ENCODE data around the gene MYLK. TPM values are rescaled to one million over a fixed set of nuclear protein-coding genes. Genes with fewer than 3 reads are reported as not detected.

MYLK gene
- polyA plus RNA-seq, 3 donors, result 0.35 to 1.3 (median 0.51) TPM

DNA sequence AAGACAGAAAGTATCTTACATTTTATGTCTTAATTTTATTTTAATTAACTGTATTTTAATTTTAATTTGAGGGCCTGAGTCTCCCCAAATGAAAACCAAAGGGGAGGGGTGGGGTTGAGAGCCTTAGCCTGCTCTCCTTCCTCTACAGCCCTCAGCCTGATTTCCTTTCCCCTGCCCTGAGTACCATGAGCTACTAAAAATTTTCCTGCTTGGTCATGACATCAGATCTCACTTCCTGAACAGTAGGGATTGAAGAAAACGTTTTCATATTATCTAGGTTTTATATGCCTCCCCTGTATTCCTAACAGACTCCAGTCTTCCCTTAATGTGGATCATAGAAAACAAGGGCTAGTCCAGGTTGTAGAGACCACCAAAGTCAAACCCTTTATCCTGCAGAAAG is 133.9 kb downstream of the MYLK start:
- no peaks in the 10 kb centered on the region for H3K79me2 ChIP-seq (ENCODE audit: insufficient read depth, low read length)
- intact Hi-C loops (cut with micrococcal nuclease), result no loop called here
- H3K4me2 ChIP-seq (replicated peaks; ENCODE audit: extremely low read depth, low read length, poor library complexity, severe bottlenecking), result no peak overlapping the region
- H2AFZ ChIP-seq (ENCODE audit: insufficient read depth, low read depth, low read length, poor library complexity, severe bottlenecking), result no peak overlapping the region
- no peaks in the 10 kb centered on the region for H3K36me3 ChIP-seq (replicated peaks in 1 of 2; ENCODE audit: control insufficient read depth in 1 of 2, insufficient read depth in 2 of 2, low read length in 2 of 2)
- H3K36me3 Mint-ChIP-seq, result no peaks in the 10 kb centered on the region
- peaks cover 0 to 15% of the 10 kb centered on the region in 2 donors for H3K9me3 ChIP-seq (replicated peaks in 1 of 2; ENCODE audit: control insufficient read depth in 1 of 2, insufficient read depth in 1 of 2, low read length in 2 of 2)
- H3K27ac Mint-ChIP-seq, result no peak overlapping the region
- H3K4me1 Mint-ChIP-seq, result peaks cover 20% of the 10 kb centered on the region
- no peaks in the 10 kb centered on the region for H3K4me1 ChIP-seq (ENCODE audit: control insufficient read depth in 1 of 2, insufficient read depth in 2 of 2, low read length in 2 of 2)
- no peak overlapping the region for H3K27ac ChIP-seq (ENCODE audit: low read depth in 1 of 2, low read length in 2 of 2)
- H3K4me3 Mint-ChIP-seq, result no peak overlapping the region
- TF ChIP-seq, protein P1, sequence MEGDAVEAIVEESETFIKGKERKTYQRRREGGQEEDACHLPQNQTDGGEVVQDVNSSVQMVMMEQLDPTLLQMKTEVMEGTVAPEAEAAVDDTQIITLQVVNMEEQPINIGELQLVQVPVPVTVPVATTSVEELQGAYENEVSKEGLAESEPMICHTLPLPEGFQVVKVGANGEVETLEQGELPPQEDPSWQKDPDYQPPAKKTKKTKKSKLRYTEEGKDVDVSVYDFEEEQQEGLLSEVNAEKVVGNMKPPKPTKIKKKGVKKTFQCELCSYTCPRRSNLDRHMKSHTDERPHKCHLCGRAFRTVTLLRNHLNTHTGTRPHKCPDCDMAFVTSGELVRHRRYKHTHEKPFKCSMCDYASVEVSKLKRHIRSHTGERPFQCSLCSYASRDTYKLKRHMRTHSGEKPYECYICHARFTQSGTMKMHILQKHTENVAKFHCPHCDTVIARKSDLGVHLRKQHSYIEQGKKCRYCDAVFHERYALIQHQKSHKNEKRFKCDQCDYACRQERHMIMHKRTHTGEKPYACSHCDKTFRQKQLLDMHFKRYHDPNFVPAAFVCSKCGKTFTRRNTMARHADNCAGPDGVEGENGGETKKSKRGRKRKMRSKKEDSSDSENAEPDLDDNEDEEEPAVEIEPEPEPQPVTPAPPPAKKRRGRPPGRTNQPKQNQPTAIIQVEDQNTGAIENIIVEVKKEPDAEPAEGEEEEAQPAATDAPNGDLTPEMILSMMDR (IDR thresholded peaks at IDR 0.05), result no peak
- peaks cover 0 to 6% (median 2%) of the 10 kb centered on the region in 3 donors for H3K27me3 Mint-ChIP-seq (ENCODE audit: low read depth in 3 of 3)
- no peaks in the 10 kb centered on the region for H4K20me1 ChIP-seq (ENCODE audit: insufficient read depth, low read length)
- H3K9me3 Mint-ChIP-seq, result peaks cover 8 to 28% (median 11%) of the 10 kb centered on the region in 7 donors
- H3K27me3 ChIP-seq (ENCODE audit: control insufficient read depth in 2 of 2, insufficient read depth in 2 of 2, low read length in 2 of 2), result no peaks in the 10 kb centered on the region
- no peak overlapping the region for H3K4me3 ChIP-seq (replicated peaks in 1 of 3; ENCODE audit: low read depth in 2 of 3, low read length in 3 of 3)
- H3K9ac ChIP-seq (ENCODE audit: insufficient read depth, low read length, poor library complexity, severe bottlenecking), result no peak overlapping the region
- no peak for DNase-seq
- WGBS (ENCODE audit: insufficient coverage), result no CpG with 5 or more reads among the region's 1 CpG

DNA sequence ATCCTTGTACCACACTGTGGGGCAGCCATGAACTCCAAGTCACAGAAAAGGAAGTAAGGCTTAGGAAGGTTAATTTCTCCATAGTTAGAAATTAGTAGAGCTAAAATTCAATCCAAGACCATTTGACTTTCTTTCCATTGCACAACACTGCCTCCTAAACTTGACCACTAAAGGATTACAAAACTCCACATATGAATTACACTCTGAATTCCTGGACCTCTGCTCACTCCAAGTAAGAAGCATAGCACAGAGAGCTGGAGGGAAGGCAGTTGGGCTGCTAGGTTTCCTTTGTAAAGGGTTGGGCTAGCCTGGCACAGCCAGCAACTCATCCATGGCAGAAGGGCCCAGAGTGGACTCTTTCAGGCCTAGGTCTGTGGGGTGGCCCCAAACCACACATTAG is 134.4 kb downstream of the MYLK start:
- Mint-ChIP-seq H3K4me3 (no peak overlapping the region), H3K36me3 (no peaks in the 10 kb centered on the region), H3K27ac (no peak overlapping the region), H3K27me3 (ENCODE audit: low read depth in 3 of 3) (peaks cover 0 to 7% (median 2%) of the 10 kb centered on the region in 3 donors), H3K4me1 (peaks cover 20% of the 10 kb centered on the region), H3K9me3 (peaks cover 8 to 28% (median 11%) of the 10 kb centered on the region in 7 donors)
- intact Hi-C loops (cut with micrococcal nuclease), result no loop called here
- H3K4me2 ChIP-seq (replicated peaks; ENCODE audit: extremely low read depth, low read length, poor library complexity, severe bottlenecking), result no peak overlapping the region
- no peak overlapping the region for H3K27ac ChIP-seq (ENCODE audit: low read depth in 1 of 2, low read length in 2 of 2)
- DNase-seq, result no peak
- no peaks in the 10 kb centered on the region for H3K27me3 ChIP-seq (ENCODE audit: control insufficient read depth in 2 of 2, insufficient read depth in 2 of 2, low read length in 2 of 2)
- no peaks in the 10 kb centered on the region for H3K4me1 ChIP-seq (ENCODE audit: control insufficient read depth in 1 of 2, insufficient read depth in 2 of 2, low read length in 2 of 2)
- H3K9me3 ChIP-seq (replicated peaks in 1 of 2; ENCODE audit: control insufficient read depth in 1 of 2, insufficient read depth in 1 of 2, low read length in 2 of 2), result peaks cover 0 to 15% of the 10 kb centered on the region in 2 donors
- H3K36me3 ChIP-seq (replicated peaks in 1 of 2; ENCODE audit: control insufficient read depth in 1 of 2, insufficient read depth in 2 of 2, low read length in 2 of 2), result no peaks in the 10 kb centered on the region
- H4K20me1 ChIP-seq (ENCODE audit: insufficient read depth, low read length), result no peaks in the 10 kb centered on the region
- H3K4me3 ChIP-seq (replicated peaks in 1 of 3; ENCODE audit: low read depth in 2 of 3, low read length in 3 of 3), result no peak overlapping the region
- TF ChIP-seq, protein P1 (IDR thresholded peaks at IDR 0.05), result no peak
- no peaks in the 10 kb centered on the region for H3K79me2 ChIP-seq (ENCODE audit: insufficient read depth, low read length)
- no peak overlapping the region for H3K9ac ChIP-seq (ENCODE audit: insufficient read depth, low read length, poor library complexity, severe bottlenecking)
- H2AFZ ChIP-seq (ENCODE audit: insufficient read depth, low read depth, low read length, poor library complexity, severe bottlenecking), result no peak overlapping the region

Measured in CD14-positive monocyte (primary cell).